Ectodermal cell (in vitro differentiated cells): ENCODE measurements around the gene KTN1.

Source experiments
- H3K27ac ChIP-seq: 2 replicates; pipeline ENCODE4 v1.7.0; 2013; ENCODE audit warnings: mild to moderate bottlenecking, low read depth, low read length; ENCODE audit not compliant: insufficient read depth, poor library complexity, severe bottlenecking
- H3K27me3 ChIP-seq: 2 replicates; pipeline ENCODE4 v1.7.0; 2013; ENCODE audit warnings: mild to moderate bottlenecking, low read length; ENCODE audit not compliant: insufficient read depth, control insufficient read depth, poor library complexity, severe bottlenecking
- H3K36me3 ChIP-seq: one replicate; pipeline ENCODE4 v1.7.0; 2013; ENCODE audit warnings: low read length; ENCODE audit not compliant: control insufficient read depth, insufficient read depth
- H3K4me1 ChIP-seq: one replicate; pipeline ENCODE4 v1.7.0; 2013; ENCODE audit warnings: low read length; ENCODE audit not compliant: control insufficient read depth, insufficient read depth
- H3K4me3 ChIP-seq: 2 replicates; pipeline ENCODE4 v1.7.0; 2013; ENCODE audit warnings: low read depth, low read length, control low read depth; ENCODE audit not compliant: insufficient read depth
- H3K9me3 ChIP-seq: 2 replicates; pipeline ENCODE4 v1.7.0; 2013; ENCODE audit warnings: mild to moderate bottlenecking, low read length, moderate library complexity; ENCODE audit not compliant: control insufficient read depth
- WGBS, 2 experiments: methylation state at CpG; one replicate each; pipeline ENCODE4 v1.1.7; 2013; ENCODE audit warnings: missing lambda C conversion rate in 2 of 2; 5-methylcytosine and 5-hydroxymethylcytosine counted together

Gene KTN1

GRCh38 chr14:55691659-55692058 is 111.7 kb downstream of the KTN1 start:
- Histone ChIP-seq H3K9me3 (no peaks in the 10 kb centered on the region), H3K27me3 (no peaks in the 10 kb centered on the region), H3K4me1 (no peaks in the 10 kb centered on the region), H3K27ac (no peak overlapping the region), H3K4me3 (no peak overlapping the region), H3K36me3 (no peaks in the 10 kb centered on the region)

DNA sequence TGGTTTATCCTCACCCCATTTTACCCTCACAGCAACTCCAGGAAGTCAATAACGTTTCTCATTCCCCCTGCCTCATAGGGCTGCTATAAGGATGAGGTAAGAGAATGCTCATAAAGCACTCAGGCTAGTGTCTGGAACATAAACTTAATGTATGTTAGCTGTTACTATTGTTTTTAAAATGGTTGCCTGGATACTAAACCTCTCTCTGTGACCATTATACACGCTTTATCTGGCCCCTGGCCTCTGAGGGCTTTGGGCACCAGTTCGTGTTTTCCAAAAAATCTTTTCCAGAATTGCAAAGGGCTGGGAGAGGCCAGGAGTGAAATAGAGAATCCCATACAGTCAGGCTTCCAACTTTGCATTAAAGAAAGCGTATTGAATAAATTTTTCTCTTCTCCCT is 113.9 kb downstream of the KTN1 start:
- H3K27ac ChIP-seq, result no peak overlapping the region
- no peaks in the 10 kb centered on the region for H3K36me3 ChIP-seq
- H3K4me3 ChIP-seq, result no peak overlapping the region
- no peaks in the 10 kb centered on the region for H3K27me3 ChIP-seq
- no peaks in the 10 kb centered on the region for H3K9me3 ChIP-seq
- H3K4me1 ChIP-seq, result peaks cover 4% of the 10 kb centered on the region
- 92 to 100% methylated on average over 2 to 4 of the region's 4 CpGs for WGBS, 2 experiments

GRCh38 chr14:55697414-55697861 is 117.4 kb downstream of the KTN1 start:
- Histone ChIP-seq H3K4me3 (no peak overlapping the region), H3K4me1 (peaks cover 4% of the 10 kb centered on the region), H3K36me3 (no peaks in the 10 kb centered on the region), H3K9me3 (no peaks in the 10 kb centered on the region), H3K27ac (no peak overlapping the region), H3K27me3 (no peaks in the 10 kb centered on the region)
- WGBS, 2 experiments, result 81 to 85% methylated on average over 5 of the region's 5 CpGs

GRCh38 chr14:55698051-55698450 is 118.0 kb downstream of the KTN1 start:
- no peaks in the 10 kb centered on the region for H3K9me3 ChIP-seq
- 87 to 88% methylated on average over 4 of the region's 4 CpGs for WGBS, 2 experiments
- H3K4me3 ChIP-seq, result no peak overlapping the region
- no peaks in the 10 kb centered on the region for H3K27me3 ChIP-seq
- no peaks in the 10 kb centered on the region for H3K36me3 ChIP-seq
- H3K4me1 ChIP-seq, result peaks cover 4% of the 10 kb centered on the region
- H3K27ac ChIP-seq, result no peak overlapping the region

GRCh38 chr14:55699131-55700057 is 119.4 kb downstream of the KTN1 start:
- Histone ChIP-seq H3K27me3 (no peaks in the 10 kb centered on the region), H3K9me3 (no peaks in the 10 kb centered on the region), H3K4me3 (no peak overlapping the region), H3K27ac (no peak overlapping the region), H3K4me1 (peaks cover 4% of the 10 kb centered on the region), H3K36me3 (no peaks in the 10 kb centered on the region)
- 88 to 92% methylated on average over 7 of the region's 7 CpGs for WGBS, 2 experiments

- 97 to 100% methylated on average over 1 of the region's 1 CpG for WGBS, 2 experiments
- Histone ChIP-seq H3K4me1 (peaks cover 4% of the 10 kb centered on the region), H3K9me3 (no peaks in the 10 kb centered on the region), H3K4me3 (no peak overlapping the region), H3K36me3 (no peaks in the 10 kb centered on the region), H3K27ac (no peak overlapping the region), H3K27me3 (no peaks in the 10 kb centered on the region)
Observed at GRCh38 chr14:55701638-55702037, 121.6 kb downstream of the KTN1 start.

- H3K36me3 ChIP-seq, result no peaks in the 10 kb centered on the region
- 89% methylated on average over 6 of the region's 6 CpGs for WGBS, 2 experiments
- H3K27me3 ChIP-seq, result no peaks in the 10 kb centered on the region
- no peak overlapping the region for H3K27ac ChIP-seq
- no peak overlapping the region for H3K4me3 ChIP-seq
- H3K4me1 ChIP-seq, result peaks cover 1% of the 10 kb centered on the region
- H3K9me3 ChIP-seq, result no peaks in the 10 kb centered on the region
Observed at GRCh38 chr14:55702511-55702910, 122.5 kb downstream of the KTN1 start.

GRCh38 chr14:55704654-55705053 is 124.6 kb downstream of the KTN1 start:
- H3K9me3 ChIP-seq, result no peaks in the 10 kb centered on the region
- 90% methylated on average over 1 of the region's 1 CpG for WGBS, 2 experiments

DNA sequence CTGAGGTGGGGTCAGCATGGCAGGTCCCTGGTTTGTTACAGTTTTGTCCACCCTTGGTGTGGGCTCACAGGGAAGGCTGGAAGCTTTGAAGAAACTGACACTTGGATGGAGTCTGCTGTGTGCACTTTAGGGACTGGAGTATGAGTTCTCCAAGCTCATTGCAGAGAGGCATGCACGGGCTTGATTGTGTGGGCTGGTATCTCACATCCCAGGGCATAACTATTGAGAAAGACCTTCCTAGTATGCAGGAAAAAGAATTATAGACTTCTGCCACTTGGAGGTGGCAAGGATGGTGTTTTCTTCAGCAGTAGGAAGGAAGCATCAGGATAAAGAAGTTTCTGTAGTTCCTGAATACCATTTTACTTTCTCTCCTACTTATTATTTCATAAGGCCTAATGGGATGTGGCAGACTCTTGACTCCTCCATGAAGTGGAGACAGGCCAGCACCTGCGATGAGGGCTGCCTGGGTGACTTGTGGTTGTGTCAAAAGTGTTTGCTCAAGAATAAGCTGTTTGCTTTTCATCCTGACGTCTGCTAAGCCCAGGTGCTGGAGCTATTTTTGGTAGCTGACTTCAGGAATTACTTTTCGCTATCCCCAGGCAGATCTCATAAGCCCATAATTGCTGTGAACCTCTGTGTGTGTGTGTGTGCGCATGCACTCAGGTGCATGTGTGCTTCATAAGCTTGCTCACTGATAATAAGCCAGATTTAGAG is 125.8 kb downstream of the KTN1 start:
- no peaks in the 10 kb centered on the region for H3K9me3 ChIP-seq
- 96 to 97% methylated on average over 5 of the region's 5 CpGs for WGBS, 2 experiments

More at GRCh38 chr14:55704654-55705053, 124.6 kb downstream of the KTN1 start:
- Histone ChIP-seq H3K36me3 (no peaks in the 10 kb centered on the region), H3K27ac (no peak overlapping the region), H3K4me1 (no peaks in the 10 kb centered on the region), H3K4me3 (no peak overlapping the region), H3K27me3 (no peaks in the 10 kb centered on the region)

DNA sequence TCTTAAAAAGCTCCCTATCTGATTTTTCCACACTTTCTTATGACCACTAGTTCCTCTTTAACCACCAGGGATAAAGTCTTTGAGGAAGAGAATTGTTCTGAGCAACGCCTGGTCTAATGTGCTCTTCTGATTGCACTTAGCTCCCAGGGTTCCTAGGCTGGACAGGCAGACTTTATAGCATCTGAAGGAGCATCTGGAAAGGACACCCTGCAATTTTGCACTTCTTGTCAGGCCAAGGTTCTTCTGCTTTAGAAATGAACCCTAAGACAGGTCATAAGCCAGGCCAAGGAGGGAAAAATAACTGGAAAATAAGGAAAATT is 126.3 kb downstream of the KTN1 start:
- Histone ChIP-seq H3K9me3 (no peaks in the 10 kb centered on the region), H3K27me3 (no peaks in the 10 kb centered on the region), H3K4me3 (no peak overlapping the region), H3K36me3 (no peaks in the 10 kb centered on the region), H3K4me1 (no peaks in the 10 kb centered on the region), H3K27ac (no peak overlapping the region)
- 79 to 93% methylated on average over 1 of the region's 1 CpG for WGBS, 2 experiments

More for the DNA sequence above, 125.8 kb downstream of the KTN1 start:
- Histone ChIP-seq H3K4me3 (no peak overlapping the region), H3K27ac (no peak overlapping the region), H3K36me3 (no peaks in the 10 kb centered on the region), H3K27me3 (no peaks in the 10 kb centered on the region), H3K4me1 (no peaks in the 10 kb centered on the region)
